Heart left ventricle (tissue), 13 donors: Measurements from ENCODE around the gene ATP9A.

Experiments used
- CTCF ChIP-seq, 12 donors: fragments of 200-600 bp; sonication (generic) in 4 of 12; IDR thresholded peaks; one replicate each; pipeline versions ENCODE4 v1.5.0 to v1.8.0; 2018 to 2022; ENCODE audit warnings: antibody characterized with exemption in 12 of 12, mild to moderate bottlenecking in 5 of 12
- POLR2A ChIP-seq, 2 donors: fragments of 450-650 bp; IDR thresholded peaks; one replicate each; pipeline ENCODE4 v1.6.1; 2017; ENCODE audit warnings: antibody characterized with exemption in 2 of 2, mild to moderate bottlenecking in 2 of 2, moderate library complexity in 2 of 2
- donor health status: ischemic (EF 13 %, LVEDD 7.1; RV severe dilation, severe dysfunction).
- donor health status: DM: no; HTN: yes; CAD: no.
- donor health status: DM: no; HTN: no; CAD: no.
- donor health status: ischemic (EF 25% LVEDD 6.9; RV normal size, moderate dysfunction).
- donor health status: ischemic (EF 25% LVEDD 5.7; RV mildly dilated, moderate dysfunction).
- donor health status: ischemic (EF 35%, LVEDD 5.7; RV mildly dilated, moderate dysfunction).
- donor health status: nonischemic (EF 11% LVEDD 7.7; RV severe dilation, severe dysfunction).
- donor health status: DM: yes; HTN: yes; CAD: no.
- donor health status: PGD.
- donor health status: ischemic (EF 29% LVEDD 5.4; RV normal size, mild dysfunction).
- donor health status: nonischemic (EF 23%, LVEDD 6.1; RV moderate dilation, normal function).

- TF ChIP-seq CTCF (IDR thresholded peaks at IDR 0.05) (no peak), POLR2A (IDR thresholded peaks at IDR 0.05) (no peak)
Measured at GRCh38 chr20:51691703-51692102, 76.5 kb downstream of the ATP9A start.
